ENCODE results near the gene MCM7. TPM values are rescaled to one million over a fixed set of nuclear protein-coding genes. Genes with fewer than 3 reads are reported as not detected.

MCM7 gene
- total RNA-seq, 1 donor from 2014 or later, result 55.0 TPM

GRCh38 chr7:100124301-100125230 is 23.4 kb upstream of the MCM7 start:
- DNase-seq (ENCODE audit: extremely low read depth, low read depth, low spot score), result no peak

- DNase-seq (ENCODE audit: extremely low read depth, low read depth, low spot score), result no peak
Measured at GRCh38 chr7:100122568-100122967, 21.4 kb upstream of the MCM7 start.

- no peak for DNase-seq (ENCODE audit: extremely low read depth, low read depth, low spot score)
Measured at GRCh38 chr7:100122067-100122466, 20.9 kb upstream of the MCM7 start.

- no peak for DNase-seq (ENCODE audit: extremely low read depth, low read depth, low spot score)
Measured at GRCh38 chr7:100120733-100121036, 19.5 kb upstream of the MCM7 start.

- DNase-seq (ENCODE audit: extremely low read depth, low read depth, low spot score), result no peak
Measured at GRCh38 chr7:100119970-100120732, 19.0 kb upstream of the MCM7 start.

- peak; percentile 94 for DNase-seq (ENCODE audit: extremely low read depth, low read depth, low spot score)
Measured at GRCh38 chr7:100119072-100119969, 18.1 kb upstream of the MCM7 start, which contains the start of the genes CNPY4 and TAF6. Gene CNPY4 (plus strand): TSS chr7:100119634. CDS start chr7:100119745, 111 bp downstream. Gene TAF6 (minus strand): TSS chr7:100119358. CDS start chr7:100114209, 5,149 bp downstream.

- no peak for DNase-seq (ENCODE audit: extremely low read depth, low read depth, low spot score)
Measured at GRCh38 chr7:100118388-100119071, 17.3 kb upstream of the MCM7 start.

GRCh38 chr7:100115026-100115425 is 13.8 kb upstream of the MCM7 start:
- no peak for DNase-seq (ENCODE audit: extremely low read depth, low read depth, low spot score)

- no peak for DNase-seq (ENCODE audit: extremely low read depth, low read depth, low spot score)
Measured at GRCh38 chr7:100111914-100112313, 10.7 kb upstream of the MCM7 start.

GRCh38 chr7:100111156-100111555 is 10.0 kb upstream of the MCM7 start:
- DNase-seq (ENCODE audit: extremely low read depth, low read depth, low spot score), result no peak

GRCh38 chr7:100109521-100110163 is 8.4 kb upstream of the MCM7 start:
- DNase-seq (ENCODE audit: extremely low read depth, low read depth, low spot score), result no peak

GRCh38 chr7:100107890-100108289 is 6.7 kb upstream of the MCM7 start:
- DNase-seq (ENCODE audit: extremely low read depth, low read depth, low spot score), result no peak

- no peak for DNase-seq (ENCODE audit: extremely low read depth, low read depth, low spot score)
Measured at GRCh38 chr7:100107125-100107737, 6.0 kb upstream of the MCM7 start.

- no peak for DNase-seq (ENCODE audit: extremely low read depth, low read depth, low spot score)
Measured at GRCh38 chr7:100106633-100107032, 5.4 kb upstream of the MCM7 start.

GRCh38 chr7:100105534-100105933 is 4.3 kb upstream of the MCM7 start:
- no peak for DNase-seq (ENCODE audit: extremely low read depth, low read depth, low spot score)

GRCh38 chr7:100102950-100103840 is 2.0 kb upstream of the MCM7 start:
- no peak for DNase-seq (ENCODE audit: extremely low read depth, low read depth, low spot score)

GRCh38 chr7:100100420-100101015 is 679 bp downstream of the MCM7 start:
- peak; percentile 58 for DNase-seq (ENCODE audit: extremely low read depth, low read depth, low spot score)

GRCh38 chr7:100099452-100099851 is 1.7 kb downstream of the MCM7 start:
- DNase-seq (ENCODE audit: extremely low read depth, low read depth, low spot score), result no peak

Measured in glomerular endothelial cell (primary cell).